ENCODE results near the gene TOMM20. TPM values are rescaled to one million over a fixed set of nuclear protein-coding genes. Genes with fewer than 3 reads are reported as not detected.

Gene TOMM20
- total and polyA plus RNA-seq, 2 of the 8 experiments (the other 6 are each of a cell fraction or from before 2014, with no cell fraction given), result 71.4 to 168 TPM

DNA sequence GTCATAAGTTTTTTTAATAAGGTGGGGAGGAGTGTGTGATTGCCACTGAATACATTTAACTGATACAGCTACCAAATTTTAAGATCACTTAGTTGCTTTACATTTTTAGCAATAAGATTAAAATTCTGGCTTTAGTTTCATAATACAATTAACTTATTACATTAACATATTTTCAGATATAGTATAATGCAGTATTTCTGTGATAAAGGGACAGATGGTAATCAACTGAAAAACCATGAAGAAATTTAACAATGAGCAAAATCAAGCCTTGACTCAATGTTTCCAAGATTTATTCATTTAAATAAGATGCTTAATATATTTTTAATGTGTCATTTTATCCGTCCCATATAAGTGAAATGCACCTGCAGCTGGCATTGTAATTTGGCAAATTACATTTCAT is 4.0 kb downstream of the TOMM20 start (continued):
- TF ChIP-seq, protein P1, sequence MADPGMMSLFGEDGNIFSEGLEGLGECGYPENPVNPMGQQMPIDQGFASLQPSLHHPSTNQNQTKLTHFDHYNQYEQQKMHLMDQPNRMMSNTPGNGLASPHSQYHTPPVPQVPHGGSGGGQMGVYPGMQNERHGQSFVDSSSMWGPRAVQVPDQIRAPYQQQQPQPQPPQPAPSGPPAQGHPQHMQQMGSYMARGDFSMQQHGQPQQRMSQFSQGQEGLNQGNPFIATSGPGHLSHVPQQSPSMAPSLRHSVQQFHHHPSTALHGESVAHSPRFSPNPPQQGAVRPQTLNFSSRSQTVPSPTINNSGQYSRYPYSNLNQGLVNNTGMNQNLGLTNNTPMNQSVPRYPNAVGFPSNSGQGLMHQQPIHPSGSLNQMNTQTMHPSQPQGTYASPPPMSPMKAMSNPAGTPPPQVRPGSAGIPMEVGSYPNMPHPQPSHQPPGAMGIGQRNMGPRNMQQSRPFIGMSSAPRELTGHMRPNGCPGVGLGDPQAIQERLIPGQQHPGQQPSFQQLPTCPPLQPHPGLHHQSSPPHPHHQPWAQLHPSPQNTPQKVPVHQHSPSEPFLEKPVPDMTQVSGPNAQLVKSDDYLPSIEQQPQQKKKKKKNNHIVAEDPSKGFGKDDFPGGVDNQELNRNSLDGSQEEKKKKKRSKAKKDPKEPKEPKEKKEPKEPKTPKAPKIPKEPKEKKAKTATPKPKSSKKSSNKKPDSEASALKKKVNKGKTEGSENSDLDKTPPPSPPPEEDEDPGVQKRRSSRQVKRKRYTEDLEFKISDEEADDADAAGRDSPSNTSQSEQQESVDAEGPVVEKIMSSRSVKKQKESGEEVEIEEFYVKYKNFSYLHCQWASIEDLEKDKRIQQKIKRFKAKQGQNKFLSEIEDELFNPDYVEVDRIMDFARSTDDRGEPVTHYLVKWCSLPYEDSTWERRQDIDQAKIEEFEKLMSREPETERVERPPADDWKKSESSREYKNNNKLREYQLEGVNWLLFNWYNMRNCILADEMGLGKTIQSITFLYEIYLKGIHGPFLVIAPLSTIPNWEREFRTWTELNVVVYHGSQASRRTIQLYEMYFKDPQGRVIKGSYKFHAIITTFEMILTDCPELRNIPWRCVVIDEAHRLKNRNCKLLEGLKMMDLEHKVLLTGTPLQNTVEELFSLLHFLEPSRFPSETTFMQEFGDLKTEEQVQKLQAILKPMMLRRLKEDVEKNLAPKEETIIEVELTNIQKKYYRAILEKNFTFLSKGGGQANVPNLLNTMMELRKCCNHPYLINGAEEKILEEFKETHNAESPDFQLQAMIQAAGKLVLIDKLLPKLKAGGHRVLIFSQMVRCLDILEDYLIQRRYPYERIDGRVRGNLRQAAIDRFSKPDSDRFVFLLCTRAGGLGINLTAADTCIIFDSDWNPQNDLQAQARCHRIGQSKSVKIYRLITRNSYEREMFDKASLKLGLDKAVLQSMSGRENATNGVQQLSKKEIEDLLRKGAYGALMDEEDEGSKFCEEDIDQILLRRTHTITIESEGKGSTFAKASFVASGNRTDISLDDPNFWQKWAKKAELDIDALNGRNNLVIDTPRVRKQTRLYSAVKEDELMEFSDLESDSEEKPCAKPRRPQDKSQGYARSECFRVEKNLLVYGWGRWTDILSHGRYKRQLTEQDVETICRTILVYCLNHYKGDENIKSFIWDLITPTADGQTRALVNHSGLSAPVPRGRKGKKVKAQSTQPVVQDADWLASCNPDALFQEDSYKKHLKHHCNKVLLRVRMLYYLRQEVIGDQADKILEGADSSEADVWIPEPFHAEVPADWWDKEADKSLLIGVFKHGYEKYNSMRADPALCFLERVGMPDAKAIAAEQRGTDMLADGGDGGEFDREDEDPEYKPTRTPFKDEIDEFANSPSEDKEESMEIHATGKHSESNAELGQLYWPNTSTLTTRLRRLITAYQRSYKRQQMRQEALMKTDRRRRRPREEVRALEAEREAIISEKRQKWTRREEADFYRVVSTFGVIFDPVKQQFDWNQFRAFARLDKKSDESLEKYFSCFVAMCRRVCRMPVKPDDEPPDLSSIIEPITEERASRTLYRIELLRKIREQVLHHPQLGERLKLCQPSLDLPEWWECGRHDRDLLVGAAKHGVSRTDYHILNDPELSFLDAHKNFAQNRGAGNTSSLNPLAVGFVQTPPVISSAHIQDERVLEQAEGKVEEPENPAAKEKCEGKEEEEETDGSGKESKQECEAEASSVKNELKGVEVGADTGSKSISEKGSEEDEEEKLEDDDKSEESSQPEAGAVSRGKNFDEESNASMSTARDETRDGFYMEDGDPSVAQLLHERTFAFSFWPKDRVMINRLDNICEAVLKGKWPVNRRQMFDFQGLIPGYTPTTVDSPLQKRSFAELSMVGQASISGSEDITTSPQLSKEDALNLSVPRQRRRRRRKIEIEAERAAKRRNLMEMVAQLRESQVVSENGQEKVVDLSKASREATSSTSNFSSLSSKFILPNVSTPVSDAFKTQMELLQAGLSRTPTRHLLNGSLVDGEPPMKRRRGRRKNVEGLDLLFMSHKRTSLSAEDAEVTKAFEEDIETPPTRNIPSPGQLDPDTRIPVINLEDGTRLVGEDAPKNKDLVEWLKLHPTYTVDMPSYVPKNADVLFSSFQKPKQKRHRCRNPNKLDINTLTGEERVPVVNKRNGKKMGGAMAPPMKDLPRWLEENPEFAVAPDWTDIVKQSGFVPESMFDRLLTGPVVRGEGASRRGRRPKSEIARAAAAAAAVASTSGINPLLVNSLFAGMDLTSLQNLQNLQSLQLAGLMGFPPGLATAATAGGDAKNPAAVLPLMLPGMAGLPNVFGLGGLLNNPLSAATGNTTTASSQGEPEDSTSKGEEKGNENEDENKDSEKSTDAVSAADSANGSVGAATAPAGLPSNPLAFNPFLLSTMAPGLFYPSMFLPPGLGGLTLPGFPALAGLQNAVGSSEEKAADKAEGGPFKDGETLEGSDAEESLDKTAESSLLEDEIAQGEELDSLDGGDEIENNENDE (IDR thresholded peaks at IDR 0.05; ENCODE audit: insufficient replicate concordance, low read length), result no peak
- TF ChIP-seq FOSL1 (IDR thresholded peaks at IDR 0.05; ENCODE audit: insufficient read depth, low read depth, low read length) (no peak), RBBP5 (IDR thresholded peaks at IDR 0.05; ENCODE audit: borderline replicate concordance, low read depth, low read length) (no peak), CHD1 (IDR thresholded peaks at IDR 0.05; ENCODE audit: low read depth, low read length) (no peak), MAFK (IDR thresholded peaks at IDR 0.05; ENCODE audit: low read depth, low read length) (no peak), JUN (IDR thresholded peaks at IDR 0.05; ENCODE audit: low read depth, low read length) (no peak), SUZ12 (IDR thresholded peaks at IDR 0.05; ENCODE audit: low read length) (no peak), CTBP2 (IDR thresholded peaks at IDR 0.05; ENCODE audit: borderline replicate concordance, insufficient read depth, insufficient read length, low read length) (no peak), CREB1 (IDR thresholded peaks at IDR 0.05) (no peak), JUND (IDR thresholded peaks at IDR 0.05; ENCODE audit: low read length) (no peak)

Measured in H1 (cell line).